Common myeloid progenitor, CD34-positive (primary cell): ENCODE measurements around the gene ADAR. TPM values are rescaled to one million over a fixed set of nuclear protein-coding genes. Genes with fewer than 3 reads are reported as not detected.
"Not testable (repeated sequence)": the region's sequence is repeated elsewhere in the genome, so short reads cannot be mapped to it uniquely, and the experiment has no call there.

Source experiments
- CTCF ChIA-PET: fragments of 350-600 bp; sonication (Branson Sonifier 250); formaldehyde crosslinking; loops from one replicate; lab custom pipeline; 2021; ENCODE audit warnings: antibody characterized with exemption; lab: Charles Lee
- POLR2A ChIA-PET: fragments of 350-600 bp; sonication (Branson Sonifier 250); formaldehyde crosslinking; loops from one replicate; lab custom pipeline; 2021; ENCODE audit warnings: antibody characterized with exemption; lab: Charles Lee
- DNase-seq, 3 donors: peaks; one replicate each; pipeline versions ENCODE4 v3.0.0 to v3.0.0-alpha.2; 2013
- H3K27ac ChIP-seq, 2 experiments: 1 replicate in 1 of 2; 2 replicates in 1 of 2; pipeline ENCODE4 v1.7.0; 2013; ENCODE audit warnings: inconsistent platforms in 2 of 2, low read length in 2 of 2, mild to moderate bottlenecking in 2 of 2, low read depth in 1 of 2, moderate library complexity in 1 of 2; ENCODE audit not compliant: severe bottlenecking in 2 of 2, insufficient read depth in 1 of 2, poor library complexity in 1 of 2
- H3K27me3 ChIP-seq, 5 experiments: replicated peaks in 2 of 5; 1 replicate in 3 of 5; 2 replicates in 2 of 5; pipeline versions ENCODE4 v1.6.1 to v1.7.0; 2013; ENCODE audit warnings: low read length in 4 of 5, mild to moderate bottlenecking in 2 of 5, moderate library complexity in 2 of 5, inconsistent platforms in 1 of 5; ENCODE audit not compliant: insufficient read depth in 5 of 5, control insufficient read depth in 4 of 5
- H3K36me3 ChIP-seq, 4 experiments: 1 replicate in 2 of 4; 2 replicates in 2 of 4; pipeline versions ENCODE4 v1.6.1 to v1.7.0; 2013; ENCODE audit warnings: low read length in 3 of 4, control low read depth in 1 of 4, mild to moderate bottlenecking in 1 of 4; ENCODE audit not compliant: control insufficient read depth in 4 of 4, insufficient read depth in 4 of 4
- H3K4me1 ChIP-seq, 4 experiments: 1 replicate in 3 of 4; 2 replicates in 1 of 4; pipeline versions ENCODE4 v1.6.1 to v1.7.1; 2013; ENCODE audit warnings: low read length in 3 of 4, mild to moderate bottlenecking in 3 of 4, control low read depth in 1 of 4, inconsistent platforms in 1 of 4, moderate library complexity in 1 of 4; ENCODE audit not compliant: control insufficient read depth in 4 of 4, insufficient read depth in 4 of 4; ENCODE audit errors: control extremely low read depth in 1 of 4
- H3K4me3 ChIP-seq, 7 experiments: 1 replicate in 4 of 7; 2 replicates in 3 of 7; pipeline versions ENCODE4 v1.5.1 to v1.7.0; 2013; ENCODE audit warnings: mild to moderate bottlenecking in 7 of 7, low read length in 6 of 7, moderate library complexity in 6 of 7, inconsistent platforms in 2 of 7, low read depth in 2 of 7, control low read depth in 1 of 7; ENCODE audit not compliant: insufficient read depth in 4 of 7, control insufficient read depth in 1 of 7; ENCODE audit errors: extremely low read depth in 1 of 7
- H3K9me3 ChIP-seq, 5 experiments: 1 replicate in 4 of 5; 2 replicates in 1 of 5; pipeline versions ENCODE4 v1.6.1 to v1.7.1; 2013; ENCODE audit warnings: low read length in 4 of 5, mild to moderate bottlenecking in 2 of 5, inconsistent platforms in 1 of 5, low read depth in 1 of 5, moderate library complexity in 1 of 5; ENCODE audit not compliant: control insufficient read depth in 4 of 5, insufficient read depth in 2 of 5; ENCODE audit errors: control extremely low read depth in 1 of 5
- WGBS: methylation state at CpG from one replicate; pipeline ENCODE4 v1.1.5; 2013; ENCODE audit not compliant: insufficient coverage; 5-methylcytosine and 5-hydroxymethylcytosine counted together
- polyA plus RNA-seq: library from polyadenylated mRNA; unstranded; fragments of 120-200 nt; gene quantifications from one replicate; pipeline ENCODE4 v1.2.1, GENCODE V29; 2013

Gene ADAR
- 101 TPM for polyA plus RNA-seq

- ChIA-PET POLR2A (interaction anchor here (0.7 to 0.8 kb wide), 2 partner anchors 18 to 54 kb away, joined by 3 read pairs; no protein-coding TSS in a partner anchor), CTCF (interaction anchor here (3.1 kb wide), 1 partner anchor 16 kb away, joined by 15 read pairs; no protein-coding TSS in a partner anchor)
- H3K27ac ChIP-seq: peak within 1 kb of the TSS; percentile 88 to 96
- no peaks in the 10 kb centered on the region for H3K9me3 ChIP-seq
- H3K27me3 ChIP-seq: no peaks in the 10 kb centered on the region
- H3K36me3 ChIP-seq: peaks cover 2 to 25% (median 12%) of the 10 kb centered on the region in 4 experiments
- DNase-seq: peak; percentile 98 to 99 (median 99)
- H3K4me3 ChIP-seq: peak within 1 kb of the TSS; percentile 56 to 100 (median 95)
- 0% methylated on average over 49 of the region's 59 CpGs for WGBS
- peaks cover 21 to 38% (median 28%) of the 10 kb centered on the region in 4 experiments for H3K4me1 ChIP-seq
Measured at GRCh38 chr1:154607609-154608396, at the start of gene ADAR. ADAR (minus strand) TSS chr1:154608186; CDS start chr1:154608006, 180 bp downstream.

- Histone ChIP-seq H3K4me3 (no peak overlapping the region), H3K9me3 (peaks cover 0 to 4% (median 0%) of the 10 kb centered on the region in 5 experiments), H3K36me3 (no peaks in the 10 kb centered on the region), H3K27ac (no peak overlapping the region), H3K27me3 (no peaks in the 10 kb centered on the region), H3K4me1 (peaks cover 0 to 6% (median 0%) of the 10 kb centered on the region in 4 experiments)
- WGBS: no CpG with 5 or more reads among the region's 2 CpGs
- CTCF ChIA-PET: interaction anchor here (0.8 to 1.1 kb wide), 4 partner anchors 11 to 26 kb away, joined by 3 to 5 read pairs (median 4); no protein-coding TSS in a partner anchor
- POLR2A ChIA-PET: no interaction called here
- DNase-seq: peak in 2 of 3 donors; percentile 48 to 60
Measured at GRCh38 chr1:154657556-154657955, 49.6 kb upstream of the ADAR start.

GRCh38 chr1:154652893-154653292 is 44.9 kb upstream of the ADAR start:
- Histone ChIP-seq H3K4me3 (no peak overlapping the region), H3K27me3 (no peaks in the 10 kb centered on the region), H3K9me3 (peaks cover 0 to 4% (median 0%) of the 10 kb centered on the region in 5 experiments), H3K4me1 (peaks cover 0 to 6% (median 0%) of the 10 kb centered on the region in 4 experiments), H3K36me3 (no peaks in the 10 kb centered on the region), H3K27ac (no peak overlapping the region)
- ChIA-PET POLR2A (no interaction called here), CTCF (interaction anchor here (0.8 kb wide), 1 partner anchor 17 kb away, joined by 3 read pairs; no protein-coding TSS in a partner anchor)
- DNase-seq: no peak

- POLR2A ChIA-PET, H3K9me3 ChIP-seq, H3K27ac ChIP-seq, DNase-seq, H3K4me3 ChIP-seq, H3K27me3 ChIP-seq, H3K36me3 ChIP-seq, H3K4me1 ChIP-seq: not testable (repeated sequence)
- CTCF ChIA-PET: interaction anchor here (1.0 kb wide), 1 partner anchor 56 kb away, joined by 3 read pairs; no protein-coding TSS in a partner anchor
- 86% methylated on average over 1 of the region's 3 CpGs for WGBS
Measured at GRCh38 chr1:154644724-154645123, 36.7 kb upstream of the ADAR start.

- no peak for DNase-seq
- H3K9me3 ChIP-seq: peaks cover 0 to 7% (median 3%) of the 10 kb centered on the region in 5 experiments
- H3K27me3 ChIP-seq: no peaks in the 10 kb centered on the region
- H3K4me1 ChIP-seq: no peaks in the 10 kb centered on the region
- H3K36me3 ChIP-seq: no peaks in the 10 kb centered on the region
- no peak overlapping the region for H3K27ac ChIP-seq
- ChIA-PET CTCF (interaction anchor here (1.2 kb wide), 1 partner anchor 21 kb away, joined by 3 read pairs; no protein-coding TSS in a partner anchor), POLR2A (no interaction called here)
- H3K4me3 ChIP-seq: no peak overlapping the region
- no CpG with 5 or more reads among the region's 1 CpG for WGBS
Measured at GRCh38 chr1:154641534-154641933, 33.5 kb upstream of the ADAR start.

GRCh38 chr1:154639876-154640275 is 31.9 kb upstream of the ADAR start:
- H3K4me1 ChIP-seq: no peaks in the 10 kb centered on the region
- H3K27me3 ChIP-seq: no peaks in the 10 kb centered on the region
- H3K9me3 ChIP-seq: peaks cover 0 to 7% (median 3%) of the 10 kb centered on the region in 5 experiments
- ChIA-PET POLR2A (no interaction called here), CTCF (no interaction called here)
- H3K27ac ChIP-seq: no peak overlapping the region
- H3K4me3 ChIP-seq: no peak overlapping the region
- H3K36me3 ChIP-seq: no peaks in the 10 kb centered on the region
- DNase-seq: no peak

GRCh38 chr1:154635171-154635570 is 27.2 kb upstream of the ADAR start:
- no peaks in the 10 kb centered on the region for H3K36me3 ChIP-seq
- peak in 1 of 3 donors; percentile 6 for DNase-seq
- no peaks in the 10 kb centered on the region for H3K27me3 ChIP-seq
- peaks cover 0 to 7% (median 3%) of the 10 kb centered on the region in 5 experiments for H3K9me3 ChIP-seq
- CTCF ChIA-PET: no interaction called here
- H3K4me1 ChIP-seq: no peaks in the 10 kb centered on the region
- H3K27ac ChIP-seq: no peak overlapping the region
- H3K4me3 ChIP-seq: no peak overlapping the region
- POLR2A ChIA-PET: no interaction called here
- WGBS: no CpG with 5 or more reads among the region's 2 CpGs
